NCI-H1092 (cell line): ENCODE data around the gene ZDHHC11B.
"Not testable (repeated sequence)": the region's sequence is repeated elsewhere in the genome, so short reads cannot be mapped to it uniquely, and the experiment has no call there.

Experiments used
- DNase-seq: peaks from one replicate; lab custom pipeline; 2025; lab: John Stamatoyannopoulos, UW

ZDHHC11B gene

DNA sequence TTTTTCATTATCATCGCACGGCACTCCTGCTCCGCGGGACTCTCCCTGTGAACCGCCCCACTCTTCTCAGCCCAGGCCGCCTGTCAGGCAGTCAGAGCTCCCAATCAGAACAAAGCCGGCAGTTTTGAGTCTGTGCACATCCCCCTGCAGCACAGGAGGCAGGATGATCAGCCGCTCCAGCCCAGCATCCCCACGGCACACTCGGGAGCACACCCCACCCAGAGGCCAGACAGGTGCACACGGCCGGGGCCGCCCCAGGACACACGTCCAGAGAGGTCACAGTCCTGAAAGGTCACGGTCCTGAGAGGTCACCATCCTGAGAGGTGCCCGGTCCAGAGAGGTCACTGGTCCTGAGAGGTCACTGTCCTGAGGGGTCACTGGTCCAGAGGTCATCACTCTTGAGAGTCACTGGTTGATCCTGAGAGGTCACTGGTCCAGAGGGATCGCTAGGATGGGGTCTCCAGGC lies 99.7 kb downstream of the ZDHHC11B start:
- DNase-seq = no peak

DNA sequence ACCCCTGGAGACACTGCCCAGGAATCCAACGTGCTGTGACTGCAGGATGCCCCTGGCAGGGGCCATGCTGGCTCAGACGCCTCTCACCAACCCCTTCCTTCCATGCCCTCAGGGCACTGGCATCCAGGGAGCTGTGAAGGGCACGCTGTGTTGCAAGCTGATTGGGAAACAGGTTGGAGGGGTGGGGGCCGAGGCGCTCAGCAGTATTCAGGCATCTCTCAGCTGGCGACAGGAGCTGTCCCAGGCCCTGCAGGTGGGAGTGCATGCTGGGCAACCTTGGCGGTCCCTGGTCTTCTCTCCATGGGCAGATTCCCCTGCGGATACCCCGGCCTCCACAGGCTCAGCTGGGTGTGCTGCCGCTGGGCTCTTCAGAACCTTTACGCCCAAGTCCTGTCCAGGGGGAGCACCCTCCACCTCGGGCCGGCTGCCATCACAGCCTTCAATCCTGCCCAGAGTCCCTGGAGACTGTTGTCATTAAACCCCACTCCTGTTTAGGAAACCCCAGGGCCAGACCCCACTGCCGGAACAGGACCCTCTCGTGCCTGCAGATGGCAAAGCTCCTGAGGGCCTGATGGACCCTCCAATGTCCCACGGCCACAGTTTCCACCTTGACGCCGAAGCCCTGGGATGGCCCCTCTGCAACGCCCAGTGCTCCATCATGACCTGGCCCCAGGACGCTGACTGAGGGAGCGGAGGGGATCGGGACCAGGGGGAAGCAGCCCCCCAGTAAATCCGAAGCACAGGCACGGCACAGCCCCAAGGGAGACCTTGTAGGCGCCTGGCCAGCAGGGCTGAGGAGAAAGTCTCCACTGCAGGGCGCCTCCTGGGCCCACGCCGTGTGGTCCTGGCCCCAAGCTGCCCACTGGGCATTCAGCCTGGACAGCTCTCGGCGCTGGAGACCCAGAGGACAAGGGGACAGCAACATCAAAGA lies 100.7 kb downstream of the ZDHHC11B start:
- DNase-seq = no peak

DNA sequence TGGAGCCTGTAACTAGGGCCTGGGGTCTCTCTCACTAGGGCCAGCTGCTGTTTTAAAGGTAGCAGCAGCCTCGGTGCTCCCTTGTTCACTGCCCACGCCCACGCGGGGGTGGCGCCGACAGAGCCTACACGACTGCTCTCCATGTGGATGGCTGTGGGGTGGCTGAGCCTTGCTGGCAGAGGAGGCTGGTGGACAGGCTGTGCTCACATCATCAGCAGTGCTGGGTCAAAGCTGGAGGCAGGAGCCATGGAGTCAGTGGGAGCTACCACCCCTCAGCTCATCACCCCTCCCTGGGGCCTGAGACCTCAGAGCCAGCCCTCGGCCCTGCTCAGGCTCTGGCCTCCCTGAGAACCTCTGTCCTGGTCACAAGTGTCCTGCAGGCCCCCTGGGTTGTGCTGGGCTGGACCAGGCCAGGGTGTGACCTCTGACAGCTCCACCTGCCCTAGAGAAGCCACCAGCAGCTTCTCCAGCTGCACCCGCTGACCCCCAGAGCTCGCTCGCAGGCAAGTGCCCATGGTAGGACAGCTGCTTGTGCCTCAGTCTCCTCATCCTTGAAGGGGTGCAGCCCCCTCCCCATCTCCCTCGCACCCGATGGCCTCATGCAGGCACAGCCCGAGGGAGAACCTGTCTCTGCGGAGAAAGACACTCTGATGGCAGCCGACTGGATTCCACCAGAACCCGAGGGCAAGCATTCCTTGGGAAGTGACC lies 101.7 kb downstream of the ZDHHC11B start:
- DNase-seq = not testable (repeated sequence)

- not testable (repeated sequence) for DNase-seq
These were observed 102.3 kb downstream of the ZDHHC11B start for GRCh38 chr5:682216-682615.

DNA sequence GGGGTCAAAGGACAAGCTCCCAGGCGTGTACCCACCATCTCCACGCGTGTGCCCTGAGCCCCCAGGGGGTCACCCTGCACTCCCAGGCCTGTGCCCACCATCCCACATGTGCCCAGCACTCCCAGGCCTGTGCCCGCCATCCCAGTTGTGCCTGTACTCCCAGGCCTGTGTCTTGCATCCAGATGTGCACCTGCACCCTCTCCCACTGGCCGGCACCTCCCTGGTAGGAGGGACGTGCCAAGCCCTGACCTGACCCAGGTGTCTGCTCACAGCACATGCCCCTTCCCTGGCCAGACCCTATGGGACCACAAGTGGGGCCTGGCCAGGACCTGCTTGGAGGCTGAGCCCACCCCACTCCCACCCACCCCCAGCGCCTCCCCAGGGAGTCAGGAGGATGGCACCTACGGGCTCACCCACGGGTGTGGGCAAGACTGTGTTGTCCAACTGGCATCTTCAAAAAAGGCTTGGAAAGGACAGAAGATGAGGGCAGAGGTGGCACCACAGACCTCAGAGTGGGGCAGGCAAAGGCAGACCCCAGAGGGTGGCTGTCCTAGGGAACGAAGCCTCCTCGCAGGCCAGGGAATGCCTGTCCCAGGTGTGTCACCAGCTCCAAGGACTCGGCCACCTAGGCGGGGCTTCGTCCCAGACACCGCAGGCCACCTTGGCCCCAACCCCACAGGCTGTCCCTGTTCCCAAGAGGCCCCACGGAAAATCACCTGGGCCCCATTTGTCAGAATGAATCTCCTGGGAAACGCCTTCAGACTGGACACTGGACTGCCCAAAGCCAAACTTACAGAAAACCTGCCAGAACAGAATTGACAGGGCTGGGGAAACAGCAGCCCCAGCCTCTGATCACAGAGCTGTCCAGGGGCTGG lies 103.0 kb downstream of the ZDHHC11B start:
- not testable (repeated sequence) for DNase-seq

DNA sequence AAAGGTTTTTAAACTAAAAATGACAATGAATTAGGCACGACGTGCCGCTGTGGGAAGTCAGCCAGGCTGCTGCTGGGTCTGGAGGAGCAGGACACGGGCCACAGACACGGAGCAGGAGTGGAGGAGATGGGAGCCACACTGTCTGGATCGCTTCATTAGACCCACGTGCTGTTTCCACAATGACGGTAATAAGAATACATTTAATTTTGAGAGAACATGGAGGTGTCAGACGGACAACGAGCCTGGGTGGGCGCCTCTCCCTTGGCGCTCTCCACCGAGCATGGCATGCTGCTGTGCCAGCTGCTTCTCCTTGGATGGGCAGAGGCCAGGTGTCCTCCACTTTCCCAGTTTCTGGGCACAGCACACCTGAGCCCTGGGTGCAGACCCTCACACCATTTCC lies 103.7 kb downstream of the ZDHHC11B start:
- not testable (repeated sequence) for DNase-seq

- not testable (repeated sequence) for DNase-seq
These were observed 104.3 kb downstream of the ZDHHC11B start for GRCh38 chr5:680118-680795.

- DNase-seq = not testable (repeated sequence)
These were observed 105.2 kb downstream of the ZDHHC11B start for GRCh38 chr5:679166-679895.

DNA sequence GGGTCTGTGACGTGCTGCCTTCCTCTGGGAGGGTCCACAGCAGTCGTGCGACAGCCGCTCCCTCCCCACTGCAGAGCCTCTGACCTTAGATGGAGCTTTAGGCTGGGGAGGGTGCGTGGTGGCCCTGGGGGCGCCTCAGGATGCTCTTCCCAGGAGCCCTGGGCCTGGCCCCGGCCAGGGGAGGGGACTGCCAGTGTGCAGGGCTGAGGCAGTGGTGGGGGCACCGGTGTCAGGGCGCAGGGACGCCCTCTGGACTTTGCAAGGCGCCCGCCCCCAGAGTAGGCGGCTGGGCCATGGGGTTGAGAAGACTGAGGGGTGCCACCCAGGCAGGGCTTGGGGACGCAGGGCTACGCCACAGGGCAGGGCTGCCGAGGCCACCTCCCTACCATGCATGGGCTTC lies 106.0 kb downstream of the ZDHHC11B start:
- DNase-seq = not testable (repeated sequence)

DNA sequence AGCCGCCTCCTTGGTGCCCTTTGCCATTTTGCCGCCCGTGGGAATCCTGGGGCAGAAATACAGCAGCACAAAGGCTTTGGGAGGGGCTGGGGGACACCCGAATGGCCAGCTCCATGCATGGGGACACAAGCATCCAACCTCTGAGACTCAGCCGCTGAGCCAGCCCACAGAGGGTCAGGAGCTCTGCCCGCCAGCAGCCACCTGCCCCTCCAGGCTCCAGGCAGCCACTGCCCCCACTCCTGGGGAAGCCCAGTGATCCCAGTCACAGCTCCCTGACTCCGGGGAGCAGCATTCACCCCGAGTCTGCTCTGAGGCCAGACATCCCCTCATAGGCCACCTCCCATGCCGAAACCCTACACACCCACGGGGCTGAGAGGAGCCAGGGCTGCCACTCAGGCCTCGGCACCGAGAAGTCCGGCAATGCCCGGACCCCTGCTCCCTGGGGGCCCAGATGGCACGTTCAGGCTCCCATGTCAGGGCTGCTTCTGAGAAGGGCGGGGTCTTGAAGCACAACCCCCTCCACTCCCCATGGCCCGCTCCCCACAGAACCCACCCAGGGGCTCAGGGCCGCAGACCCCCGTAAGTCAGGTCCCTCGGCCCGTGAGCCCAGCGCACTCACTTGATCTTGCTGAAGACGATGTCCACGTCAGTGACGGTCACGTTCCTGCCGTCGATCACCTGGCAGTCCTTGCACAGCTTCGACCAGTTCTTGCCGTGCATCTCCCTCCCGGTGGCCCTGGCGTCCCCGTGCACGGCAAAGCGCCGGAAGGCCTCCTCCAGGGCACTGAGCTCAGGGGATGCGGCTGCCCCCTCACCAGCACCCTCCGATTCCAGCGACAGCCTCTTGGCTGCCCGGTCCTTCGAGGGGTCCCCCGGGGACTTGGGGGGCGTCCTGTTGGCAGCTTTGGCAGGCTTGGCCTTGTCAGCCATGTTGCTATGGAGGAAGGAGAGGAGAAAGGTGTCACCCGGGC lies 107.1 kb downstream of the ZDHHC11B start:
- no peak for DNase-seq

DNA sequence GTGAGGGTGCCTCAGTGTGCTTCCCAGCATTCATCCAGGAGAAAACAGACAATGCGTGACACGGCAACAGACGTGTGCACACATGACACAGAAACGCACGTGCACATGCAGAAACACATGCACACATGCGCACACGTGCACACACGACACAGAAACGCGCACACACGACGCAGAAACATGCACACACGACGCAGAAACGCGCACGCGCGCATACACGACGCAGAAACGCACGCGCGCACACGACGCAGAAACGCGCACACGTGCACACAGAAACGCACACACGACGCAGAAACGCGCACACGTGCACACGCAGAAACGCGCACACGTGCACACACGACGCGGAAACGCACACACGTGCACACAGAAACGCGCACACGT lies 107.8 kb downstream of the ZDHHC11B start:
- DNase-seq = no peak

DNA sequence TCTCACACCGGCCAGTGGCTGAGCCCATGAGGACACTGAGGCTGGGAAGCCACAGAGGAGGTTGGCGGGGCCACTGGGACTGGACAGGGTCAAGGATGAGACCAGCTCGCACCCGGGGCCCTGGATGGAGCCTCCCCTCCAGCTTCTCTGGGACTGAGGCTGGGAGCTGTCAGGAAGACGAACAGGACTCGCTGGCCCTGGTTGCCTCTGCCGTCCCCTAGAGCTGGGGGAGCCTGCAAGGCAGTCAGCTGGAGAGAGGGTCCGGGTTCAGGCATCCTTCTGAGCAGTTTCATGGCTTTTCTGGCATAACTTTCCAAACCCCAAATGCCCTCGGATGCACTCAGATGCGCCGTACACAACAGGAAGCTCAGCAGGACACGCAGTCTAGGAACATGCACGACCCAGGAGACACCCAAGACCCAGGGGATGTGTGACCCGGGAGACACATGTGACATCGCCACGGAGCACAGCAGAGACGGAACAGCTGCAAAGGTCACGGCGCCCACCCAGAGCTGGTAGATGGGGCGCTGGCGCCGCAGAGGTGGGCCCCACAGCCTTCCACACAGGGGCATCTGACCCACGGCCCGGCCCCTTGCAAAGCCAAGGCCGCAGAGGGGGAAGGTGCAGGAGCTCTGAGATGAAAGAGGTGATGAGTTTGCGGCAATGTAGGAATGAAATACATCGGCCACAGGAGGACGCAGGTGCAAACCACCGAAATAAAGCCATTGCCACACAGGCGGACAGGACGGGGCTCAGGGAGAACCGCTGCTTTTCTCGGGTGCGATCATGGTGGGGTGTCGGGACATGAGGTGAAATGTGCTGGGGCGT lies 108.4 kb downstream of the ZDHHC11B start:
- DNase-seq = no peak

- no peak for DNase-seq
These were observed 109.2 kb downstream of the ZDHHC11B start for GRCh38 chr5:675111-675870.

DNA sequence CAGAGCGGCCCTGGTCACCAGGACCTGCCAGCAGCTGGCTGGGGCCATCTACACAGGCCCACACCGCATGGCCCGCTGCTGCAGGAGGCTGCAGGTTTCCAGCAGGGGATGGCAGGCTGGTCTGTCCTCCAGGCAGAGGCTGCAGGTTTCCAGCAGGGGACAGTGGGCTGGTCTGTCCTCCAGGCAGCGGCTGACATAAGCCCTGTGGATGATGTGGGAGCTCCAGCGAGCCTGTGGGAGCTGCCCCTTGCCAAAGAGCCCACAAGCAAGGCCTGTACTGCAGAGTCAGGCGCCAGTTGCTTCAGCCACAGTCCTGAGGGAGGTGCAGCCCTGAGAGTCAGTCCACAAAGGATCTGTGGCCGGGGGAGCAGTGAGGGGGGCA lies 109.9 kb downstream of the ZDHHC11B start:
- no peak for DNase-seq

DNA sequence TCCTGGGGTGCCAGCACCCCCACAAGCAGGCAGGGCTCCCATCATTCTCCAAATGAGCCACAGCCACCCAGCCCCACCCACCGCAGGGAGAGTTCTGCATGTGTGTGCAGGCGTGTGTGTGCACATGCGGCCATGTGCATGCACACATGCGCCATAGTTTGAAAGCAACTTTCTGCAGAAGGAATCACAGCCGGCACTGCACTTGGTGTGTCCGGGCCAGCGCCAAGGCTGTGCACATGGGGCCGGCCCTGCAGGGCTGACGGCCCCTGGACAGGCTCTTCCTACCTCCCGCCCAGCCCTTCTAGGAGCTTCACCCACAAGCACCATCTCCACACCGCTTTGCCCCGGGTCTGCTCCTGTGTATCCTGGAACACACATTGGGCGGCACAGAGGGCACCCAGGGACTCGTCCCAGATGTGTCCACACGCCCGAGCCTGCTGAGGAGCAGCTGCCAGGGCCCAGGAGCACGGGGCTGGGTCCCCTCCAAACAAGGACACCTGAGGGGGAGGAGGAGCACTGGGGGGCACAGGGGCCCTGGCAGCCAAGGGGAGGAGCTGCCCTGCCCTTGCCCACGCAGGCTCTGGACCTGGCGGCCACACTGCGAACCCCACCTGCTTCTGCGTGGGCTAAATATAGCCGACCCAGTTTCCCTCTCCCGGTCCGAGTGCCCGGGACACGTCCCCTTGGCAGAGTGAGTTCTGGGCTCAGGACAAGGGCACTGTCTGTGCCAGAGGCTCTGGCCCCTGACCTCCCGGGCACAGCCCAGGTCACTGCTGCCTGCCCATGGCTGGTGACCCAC lies 110.5 kb downstream of the ZDHHC11B start:
- no peak for DNase-seq

DNA sequence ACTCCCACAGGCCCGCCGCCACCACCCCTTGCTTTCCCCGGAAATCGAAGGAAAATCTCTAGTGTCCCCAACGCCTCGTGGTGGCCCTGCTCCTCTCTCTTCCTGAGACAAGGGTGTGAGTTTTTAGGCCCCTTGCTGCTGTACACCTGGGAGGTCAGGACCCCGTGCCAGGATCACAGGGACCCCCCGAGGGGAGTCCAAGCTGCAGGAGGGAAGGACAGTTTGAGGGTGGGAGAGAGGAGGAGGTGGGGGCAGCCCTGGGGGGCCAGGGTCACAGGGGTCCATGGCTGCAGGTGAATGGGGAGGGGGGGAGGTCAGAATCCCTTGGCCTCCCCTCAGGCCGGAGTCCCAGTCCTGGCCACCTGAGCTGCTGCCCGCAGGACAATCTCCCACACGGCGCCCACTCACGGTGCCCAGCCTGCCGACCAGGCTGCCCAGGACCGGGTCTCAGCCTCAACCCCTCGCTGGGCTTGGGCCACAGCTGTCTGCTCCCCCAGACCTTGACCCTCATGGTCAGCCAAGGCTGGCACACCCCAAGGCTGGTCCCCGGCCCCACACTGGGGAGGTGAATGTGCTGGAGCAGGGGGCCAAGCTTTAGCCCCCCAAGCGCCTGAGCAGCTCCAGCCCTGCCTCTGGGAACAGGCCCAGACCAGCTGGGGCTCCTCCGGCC lies 111.2 kb downstream of the ZDHHC11B start:
- DNase-seq = no peak
